Measurements from ENCODE around the gene DTYMK.
A peak's percentile ranks its signal among the peaks of the same experiment; 100 is the strongest.

The DTYMK gene

GRCh38 chr2:241645915-241646645 is 40.5 kb downstream of the DTYMK start:
- no peak for DNase-seq (ENCODE audit: low read depth)
- TF ChIP-seq, protein P1, sequence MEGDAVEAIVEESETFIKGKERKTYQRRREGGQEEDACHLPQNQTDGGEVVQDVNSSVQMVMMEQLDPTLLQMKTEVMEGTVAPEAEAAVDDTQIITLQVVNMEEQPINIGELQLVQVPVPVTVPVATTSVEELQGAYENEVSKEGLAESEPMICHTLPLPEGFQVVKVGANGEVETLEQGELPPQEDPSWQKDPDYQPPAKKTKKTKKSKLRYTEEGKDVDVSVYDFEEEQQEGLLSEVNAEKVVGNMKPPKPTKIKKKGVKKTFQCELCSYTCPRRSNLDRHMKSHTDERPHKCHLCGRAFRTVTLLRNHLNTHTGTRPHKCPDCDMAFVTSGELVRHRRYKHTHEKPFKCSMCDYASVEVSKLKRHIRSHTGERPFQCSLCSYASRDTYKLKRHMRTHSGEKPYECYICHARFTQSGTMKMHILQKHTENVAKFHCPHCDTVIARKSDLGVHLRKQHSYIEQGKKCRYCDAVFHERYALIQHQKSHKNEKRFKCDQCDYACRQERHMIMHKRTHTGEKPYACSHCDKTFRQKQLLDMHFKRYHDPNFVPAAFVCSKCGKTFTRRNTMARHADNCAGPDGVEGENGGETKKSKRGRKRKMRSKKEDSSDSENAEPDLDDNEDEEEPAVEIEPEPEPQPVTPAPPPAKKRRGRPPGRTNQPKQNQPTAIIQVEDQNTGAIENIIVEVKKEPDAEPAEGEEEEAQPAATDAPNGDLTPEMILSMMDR (IDR thresholded peaks at IDR 0.05; ENCODE audit: control insufficient read depth, insufficient read depth, low read depth, low read length, missing control alignments), result no peak
- H3K4me3 ChIP-seq (ENCODE audit: control insufficient read depth, low read depth, low read length), result no peak overlapping the region

GRCh38 chr2:241645056-241645914 is 41.3 kb downstream of the DTYMK start:
- no peak for DNase-seq (ENCODE audit: low read depth)
- H3K4me3 ChIP-seq (ENCODE audit: control insufficient read depth, low read depth, low read length), result no peak overlapping the region
- TF ChIP-seq, protein P1 (IDR thresholded peaks at IDR 0.05; ENCODE audit: control insufficient read depth, insufficient read depth, low read depth, low read length, missing control alignments), result no peak

DNA sequence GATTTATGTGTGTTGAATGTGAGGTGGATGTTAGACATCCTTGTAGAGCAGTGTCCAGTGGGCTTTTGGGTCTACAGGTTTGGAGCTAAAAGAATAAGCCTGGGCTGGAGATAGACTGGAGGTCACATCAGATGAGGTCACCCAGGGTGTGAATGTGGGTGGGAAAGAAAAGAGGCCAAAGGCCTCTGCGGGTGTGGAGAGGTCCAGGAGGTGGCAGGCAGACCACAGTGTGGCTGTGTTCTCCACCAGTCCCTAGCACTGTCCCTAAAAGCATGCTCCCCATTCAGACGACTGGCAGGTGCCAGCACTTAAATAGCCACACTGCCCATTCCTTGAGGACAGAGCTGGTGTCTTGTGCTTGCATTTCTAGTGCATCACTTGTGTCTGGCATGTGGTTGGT is 45.0 kb downstream of the DTYMK start:
- DNase-seq (ENCODE audit: low read depth), result no peak
- no peak overlapping the region for H3K4me3 ChIP-seq (ENCODE audit: control insufficient read depth, low read depth, low read length)
- TF ChIP-seq, protein P1 (IDR thresholded peaks at IDR 0.05; ENCODE audit: control insufficient read depth, insufficient read depth, low read depth, low read length, missing control alignments), result no peak

- no peak overlapping the region for H3K4me3 ChIP-seq (ENCODE audit: control insufficient read depth, low read depth, low read length)
- TF ChIP-seq, protein P1 (IDR thresholded peaks at IDR 0.05; ENCODE audit: control insufficient read depth, insufficient read depth, low read depth, low read length, missing control alignments), result no peak
- no peak for DNase-seq (ENCODE audit: low read depth)
Observed at GRCh38 chr2:241640165-241640795, 46.3 kb downstream of the DTYMK start.

GRCh38 chr2:241639385-241639784 is 47.2 kb downstream of the DTYMK start:
- DNase-seq (ENCODE audit: low read depth), result no peak
- no peak overlapping the region for H3K4me3 ChIP-seq (ENCODE audit: control insufficient read depth, low read depth, low read length)
- TF ChIP-seq, protein P1 (IDR thresholded peaks at IDR 0.05; ENCODE audit: control insufficient read depth, insufficient read depth, low read depth, low read length, missing control alignments), result no peak

- DNase-seq (ENCODE audit: low read depth), result no peak
- peak overlapping the region; percentile 4 for H3K4me3 ChIP-seq (ENCODE audit: control insufficient read depth, low read depth, low read length)
- TF ChIP-seq, protein P1 (IDR thresholded peaks at IDR 0.05; ENCODE audit: control insufficient read depth, insufficient read depth, low read depth, low read length, missing control alignments), result no peak
Observed at GRCh38 chr2:241638940-241639339, 47.7 kb downstream of the DTYMK start.
